T47D (cell line): Measurements from ENCODE around the gene SLC38A3.
"Not testable (repeated sequence)": the region's sequence is repeated elsewhere in the genome, so short reads cannot be mapped to it uniquely, and the experiment has no call there.

ENCODE experiments used
- DNase-seq, 2 experiments: peaks; one replicate each; pipeline versions ENCODE4 v3.0.0 to v3.0.0-alpha.2; 2011 to 2012; ENCODE audit warnings: low read depth in 1 of 2, low spot score in 1 of 2
- JUND ChIP-seq: IDR thresholded peaks from 2 replicates; pipeline ENCODE4 v1.6.1; 2012; ENCODE audit warnings: low read depth
- in situ Hi-C: cut with HindIII; loops from 2 replicates; pipeline ENCODE4 v1.10.0; 2016; ENCODE audit warnings: low sequenced_read_pairs, low pct_unique_long_range_greater_than_20kb

SLC38A3 gene

GRCh38 chr3:50202353-50203112 is 2.5 kb upstream of the SLC38A3 start:
- in situ Hi-C loops: no loop called here
- TF ChIP-seq JUND: no peak
- DNase-seq: no peak

DNA sequence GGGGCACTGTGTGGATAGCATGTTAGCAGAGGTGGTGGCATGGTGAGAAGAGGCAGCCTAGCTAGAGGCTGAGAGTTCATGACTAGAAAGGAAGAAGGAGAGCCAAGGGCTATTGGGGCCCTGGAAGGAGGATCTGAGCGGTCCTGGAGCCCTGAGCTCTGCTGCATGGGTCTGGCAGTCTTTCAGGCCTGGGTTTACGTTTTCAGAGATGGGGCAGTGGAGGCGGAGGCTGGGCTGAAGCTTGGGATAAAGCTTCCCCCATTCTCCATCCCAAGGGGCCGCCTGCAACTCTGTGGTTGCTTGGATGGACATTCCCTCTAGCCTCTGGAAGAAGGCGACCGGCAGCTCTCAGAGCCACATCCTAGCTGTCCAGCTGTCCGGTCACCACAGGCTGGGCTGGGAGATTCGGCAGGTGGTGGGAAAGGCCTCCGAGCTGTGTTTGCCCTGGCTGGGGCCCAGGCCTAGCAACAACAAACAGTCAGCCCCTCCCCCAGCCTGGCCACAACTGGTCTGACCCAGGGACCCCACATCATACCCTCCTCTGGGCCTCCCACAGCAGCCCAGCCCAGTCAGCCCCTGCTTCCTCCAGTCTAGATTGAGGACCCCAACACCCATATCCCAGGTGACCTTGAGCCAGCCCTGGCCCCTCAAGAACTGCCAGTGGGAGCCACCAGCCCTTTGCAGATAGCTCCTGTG is 1.8 kb upstream of the SLC38A3 start:
- TF ChIP-seq JUND: no peak
- in situ Hi-C loops: no loop called here
- DNase-seq: no peak

GRCh38 chr3:50203809-50204803 is 965 bp upstream of the SLC38A3 start:
- no peak for DNase-seq
- in situ Hi-C loops: no loop called here
- TF ChIP-seq JUND: no peak

DNA sequence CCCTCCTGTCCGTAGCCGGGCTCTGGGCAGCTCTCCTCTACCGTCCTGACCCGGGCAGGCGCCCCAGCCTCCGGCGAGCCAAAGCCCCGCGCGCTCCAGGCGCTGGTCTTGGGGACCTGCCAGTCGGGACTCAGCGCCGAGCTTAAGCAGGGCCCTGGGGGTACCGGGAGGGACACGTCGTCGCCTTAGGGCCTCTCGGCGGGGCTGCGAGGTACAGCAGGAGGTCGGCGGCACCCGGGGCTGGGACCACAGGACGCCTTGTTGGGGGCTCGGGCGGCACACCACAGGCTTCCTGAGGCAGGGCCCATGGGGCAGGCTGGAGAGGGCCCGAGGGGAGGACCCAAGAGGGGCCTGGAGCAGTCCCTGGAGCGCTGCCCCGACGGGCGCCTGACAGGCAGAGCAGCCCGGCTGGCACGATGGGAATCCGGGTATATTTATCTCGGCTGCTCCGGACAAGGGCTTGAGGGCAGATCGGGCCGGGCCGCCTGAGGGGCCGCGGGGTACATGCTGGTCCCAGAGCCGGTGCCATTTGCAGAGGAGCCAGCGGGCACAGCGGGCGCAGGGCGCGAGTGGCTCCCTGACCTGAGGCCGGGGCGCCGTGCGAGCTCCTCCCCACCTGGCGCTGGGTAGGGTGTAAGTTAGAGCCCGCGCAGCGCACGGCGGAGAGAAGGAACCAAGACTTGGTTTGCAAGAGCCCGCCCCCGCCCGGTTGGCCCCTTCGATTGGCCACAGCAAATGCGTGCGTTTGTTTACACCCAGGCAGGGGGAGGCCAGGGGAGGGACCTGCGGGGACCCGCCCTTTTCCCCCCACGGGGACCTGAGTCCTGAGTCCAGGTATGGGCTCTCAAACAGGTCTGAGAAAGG is 574 bp downstream of the SLC38A3 start:
- no peak for TF ChIP-seq JUND
- peak; percentile 49 to 66 for DNase-seq
- in situ Hi-C loops: no loop called here

- no peak for TF ChIP-seq JUND
- no peak for DNase-seq
- in situ Hi-C loops: no loop called here
These were observed 2.4 kb downstream of the SLC38A3 start for GRCh38 chr3:50207359-50208042.

DNA sequence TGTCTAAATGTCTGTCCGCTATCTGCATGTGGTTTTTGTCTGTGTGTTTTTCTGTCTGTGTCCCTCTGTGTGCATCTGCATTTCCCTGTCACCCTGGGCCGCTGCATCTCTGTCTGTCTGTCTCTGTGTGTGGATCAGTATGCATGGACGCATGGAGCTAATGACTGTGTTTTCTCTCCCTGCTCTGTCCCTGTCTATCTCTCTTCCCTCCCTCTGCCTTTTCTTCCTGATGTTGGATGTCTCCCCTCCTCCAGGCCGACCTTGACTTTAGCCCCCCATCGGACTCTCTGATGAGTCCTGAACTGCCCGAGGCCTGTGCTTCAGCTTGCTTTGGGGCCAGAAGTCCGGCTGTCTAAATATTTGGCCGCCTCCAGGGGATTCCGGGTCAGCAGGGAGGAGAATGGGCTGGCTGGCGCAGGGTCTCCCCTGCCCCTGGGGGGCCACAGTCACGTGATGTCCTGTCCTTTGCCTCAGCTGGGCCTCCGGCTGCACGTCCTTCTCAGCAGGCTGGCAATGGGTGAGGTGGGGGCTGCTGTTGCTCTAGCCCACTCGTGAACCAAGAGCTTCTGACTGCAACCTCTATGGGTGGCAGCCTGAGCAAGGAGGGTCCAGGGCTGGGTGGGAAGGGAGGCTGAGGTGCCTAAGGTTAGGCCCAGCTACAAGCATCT is 3.7 kb downstream of the SLC38A3 start:
- no peak for TF ChIP-seq JUND
- DNase-seq: no peak
- in situ Hi-C loops: no loop called here

DNA sequence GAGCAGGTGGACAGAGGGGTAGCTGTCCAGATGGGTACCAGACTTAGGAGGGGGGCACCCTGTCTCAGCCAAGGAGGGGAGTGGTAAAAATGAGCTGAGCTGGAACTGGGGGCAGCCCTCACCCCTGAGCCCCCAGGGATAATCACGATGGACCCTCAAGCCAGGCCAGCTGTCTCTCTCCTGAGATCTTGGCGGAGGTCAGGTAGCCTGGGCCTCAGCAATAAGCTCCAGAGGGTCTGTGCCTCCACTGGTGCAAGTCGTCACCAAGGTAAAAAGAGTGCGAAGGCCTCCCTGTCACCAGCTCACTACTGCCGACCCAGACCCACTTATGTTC is 5.1 kb downstream of the SLC38A3 start:
- no peak for TF ChIP-seq JUND
- in situ Hi-C loops: no loop called here

DNA sequence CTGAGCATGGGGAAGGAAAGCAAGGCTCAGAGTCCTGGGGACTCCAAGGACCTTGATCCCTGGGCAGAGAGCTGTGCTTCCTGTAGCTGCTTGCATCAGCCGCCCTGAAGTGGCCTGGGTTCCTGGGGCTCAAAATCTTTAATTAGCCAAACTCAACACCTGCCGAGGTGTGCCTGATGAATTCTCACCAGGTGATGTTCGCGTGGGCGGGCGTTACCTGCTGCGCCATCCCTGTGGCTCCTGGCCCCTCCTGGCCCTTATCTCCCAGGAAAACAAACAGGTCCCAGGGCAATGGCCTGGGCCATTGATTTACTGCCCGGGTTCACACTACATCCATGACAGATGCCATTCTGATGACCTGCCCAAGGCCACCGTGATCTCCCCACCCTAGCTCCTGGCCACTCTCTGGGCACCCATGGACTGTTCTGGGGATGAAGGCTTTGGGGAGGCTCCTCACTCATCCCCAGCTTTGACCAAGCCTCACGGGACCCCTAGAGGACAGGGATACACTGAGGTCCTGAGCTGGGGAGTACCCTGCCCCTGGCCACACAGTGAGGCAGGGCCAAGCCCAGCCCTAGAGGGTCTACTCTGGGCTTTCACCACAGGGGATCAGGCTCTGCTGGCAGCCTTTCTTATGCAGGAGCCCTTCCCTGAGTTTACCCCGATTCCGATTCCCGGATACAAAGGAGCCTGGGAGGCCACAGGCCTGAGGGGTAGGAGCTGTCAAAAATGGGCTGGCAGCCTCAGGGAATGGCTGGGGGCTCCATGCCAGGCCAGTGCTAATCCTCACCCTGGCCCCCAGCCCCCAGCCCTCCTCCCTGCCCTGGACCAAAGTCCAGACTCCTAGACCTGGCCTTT is 5.7 kb downstream of the SLC38A3 start:
- TF ChIP-seq JUND: no peak
- DNase-seq: no peak
- in situ Hi-C loops: no loop called here

More for the DNA sequence above, 5.1 kb downstream of the SLC38A3 start:
- DNase-seq: no peak

DNA sequence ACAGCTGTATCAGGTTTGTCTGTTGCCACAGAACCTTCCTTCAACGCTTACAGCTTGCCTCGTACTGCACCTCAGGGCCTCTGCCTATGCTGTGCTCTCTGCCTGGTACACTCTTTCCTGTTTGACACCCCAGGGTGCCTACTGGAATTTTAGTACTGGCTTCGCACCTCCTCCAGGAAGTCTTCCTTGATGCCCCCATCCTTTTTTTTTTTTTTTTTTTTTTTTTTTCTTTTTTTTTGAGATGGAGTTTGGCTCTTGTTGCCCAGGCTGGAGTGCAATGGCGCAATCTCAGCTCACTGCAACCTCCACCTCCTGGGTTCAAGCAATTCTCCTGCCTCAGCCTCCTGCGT is 6.3 kb downstream of the SLC38A3 start:
- in situ Hi-C loops: not testable (repeated sequence)

GRCh38 chr3:50211930-50212329 is 6.9 kb downstream of the SLC38A3 start:
- in situ Hi-C loops: no loop called here
- no peak for TF ChIP-seq JUND
- no peak for DNase-seq

More for the DNA sequence above, 6.3 kb downstream of the SLC38A3 start:
- DNase-seq: not testable (repeated sequence)
